ENCODE results near the gene PROCR. TPM values are rescaled to one million over a fixed set of nuclear protein-coding genes. Genes with fewer than 3 reads are reported as not detected.
"Not testable (repeated sequence)": the region's sequence is repeated elsewhere in the genome, so short reads cannot be mapped to it uniquely, and the experiment has no call there.

Gene PROCR
- total RNA-seq, result 0.34 and 0.61 TPM in 2 replicates

DNA sequence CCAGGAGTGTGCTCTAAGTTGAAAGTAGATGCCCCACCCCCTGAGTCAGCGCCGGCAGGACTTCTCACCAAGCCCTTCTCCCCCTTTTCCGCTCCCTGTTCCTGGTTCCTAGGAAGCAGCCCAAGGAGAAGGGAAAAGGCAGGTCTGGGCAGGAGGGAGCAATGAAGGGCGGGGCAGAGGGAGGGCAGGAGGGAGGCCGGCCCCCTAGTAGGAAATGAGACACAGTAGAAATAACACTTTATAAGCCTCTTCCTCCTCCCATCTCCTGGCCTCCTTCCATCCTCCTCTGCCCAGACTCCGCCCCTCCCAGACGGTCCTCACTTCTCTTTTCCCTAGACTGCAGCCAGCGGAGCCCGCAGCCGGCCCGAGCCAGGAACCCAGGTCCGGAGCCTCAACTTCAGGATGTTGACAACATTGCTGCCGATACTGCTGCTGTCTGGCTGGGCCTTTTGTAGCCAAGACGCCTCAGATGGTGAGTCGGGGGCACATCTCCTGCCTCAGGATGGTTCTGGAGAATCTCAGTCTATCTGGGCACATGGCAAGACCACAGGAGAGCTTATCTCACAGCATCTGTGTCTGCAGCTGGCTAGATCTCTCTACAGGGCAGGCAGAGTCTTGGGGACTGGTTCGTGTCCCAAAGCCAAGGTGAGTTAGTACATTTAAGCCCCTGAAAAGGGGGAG is at the start of gene PROCR:
TSS of gene PROCR (plus strand) at position 320 of the 681 bp plus-strand sequence. CDS start at position 403, 83 bp downstream.
- intact Hi-C loops (cut with micrococcal nuclease), result no loop called here

GRCh38 chr20:35122756-35123405 is 49.0 kb upstream of the PROCR start:
- intact Hi-C loops (cut with micrococcal nuclease), result no loop called here

GRCh38 chr20:35125753-35126152 is 46.1 kb upstream of the PROCR start:
- intact Hi-C loops (cut with micrococcal nuclease), result no loop called here

- intact Hi-C loops (cut with micrococcal nuclease), result no loop called here
These were observed 42.2 kb upstream of the PROCR start for GRCh38 chr20:35129647-35130069.

DNA sequence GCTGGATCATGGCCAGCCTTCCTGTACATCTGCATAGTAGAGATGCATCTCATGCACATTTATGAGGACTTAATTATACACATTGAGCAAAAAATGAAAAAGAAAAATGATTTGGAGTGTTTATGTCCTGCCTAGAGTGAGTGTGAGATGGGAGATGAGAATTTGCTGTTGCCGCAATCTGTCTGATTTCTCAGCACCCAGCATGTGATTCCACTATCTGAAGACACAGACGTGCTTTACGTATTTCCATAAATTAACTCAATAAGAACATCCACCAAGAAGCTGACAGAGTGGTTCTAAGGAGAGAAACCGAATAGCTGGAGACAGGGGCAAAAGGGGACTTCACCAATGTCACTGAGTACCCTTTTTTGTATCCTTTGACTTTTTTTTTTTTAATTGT is 39.9 kb upstream of the PROCR start:
- intact Hi-C loops (cut with micrococcal nuclease), result no loop called here

DNA sequence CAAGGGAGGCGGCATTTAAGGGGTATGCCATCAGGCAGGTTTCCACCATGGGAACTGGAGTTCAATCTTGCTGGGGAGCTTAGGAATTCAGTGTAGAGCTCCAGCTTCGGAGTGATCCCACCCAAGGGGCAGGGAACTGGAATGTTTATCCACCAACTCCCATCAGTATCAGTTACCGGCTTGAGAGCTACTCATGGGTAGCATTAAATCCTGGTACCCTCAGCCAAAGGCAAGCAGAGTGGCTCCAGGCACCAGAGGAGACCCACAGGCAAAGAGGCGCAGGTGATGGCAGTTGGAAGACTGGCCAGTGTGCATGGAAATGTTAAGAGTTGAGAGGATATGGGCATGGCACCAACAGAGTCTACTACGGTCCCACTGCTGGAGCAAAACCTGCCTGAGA is 38.8 kb upstream of the PROCR start:
- intact Hi-C loops (cut with micrococcal nuclease), result no loop called here

DNA sequence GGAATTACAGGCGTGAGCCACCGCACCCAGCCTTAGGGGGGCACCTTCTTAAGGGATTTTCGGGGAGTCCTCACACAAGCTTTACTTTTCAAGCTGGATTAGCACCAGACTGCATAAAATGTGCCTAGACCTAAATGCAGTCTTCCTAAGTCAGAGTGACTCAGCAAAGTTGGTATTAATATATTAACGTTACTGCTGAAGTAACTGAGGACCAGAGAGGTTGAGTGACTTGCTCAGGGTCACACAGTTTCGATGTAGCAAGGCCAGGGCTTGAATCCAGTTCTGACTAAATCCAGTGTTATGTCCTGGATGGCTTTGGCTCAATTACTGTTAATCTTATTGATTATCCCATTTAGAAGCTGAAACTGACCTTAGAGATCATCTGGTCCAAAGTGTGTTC is 38.1 kb upstream of the PROCR start:
- intact Hi-C loops (cut with micrococcal nuclease), result no loop called here

DNA sequence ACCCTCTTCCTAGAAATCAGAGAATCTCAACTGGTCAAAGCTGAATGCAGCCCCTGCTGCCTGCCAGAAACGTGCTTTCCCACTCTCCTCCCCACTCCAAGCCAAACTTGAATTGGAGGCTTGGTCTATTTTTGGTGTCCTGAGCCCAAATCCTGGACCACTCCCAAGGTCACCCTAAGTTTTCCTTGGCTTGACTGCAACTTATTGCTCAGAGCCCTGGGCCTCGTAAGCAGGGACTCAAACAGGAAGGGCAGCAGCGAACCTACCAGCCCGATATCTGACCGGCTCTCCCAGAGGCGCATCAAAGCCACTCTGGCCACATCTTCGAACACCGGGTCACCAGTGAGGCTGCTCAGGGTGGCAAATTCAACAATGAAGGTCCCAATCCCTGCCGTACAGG is 37.4 kb upstream of the PROCR start:
- intact Hi-C loops (cut with micrococcal nuclease), result no loop called here

DNA sequence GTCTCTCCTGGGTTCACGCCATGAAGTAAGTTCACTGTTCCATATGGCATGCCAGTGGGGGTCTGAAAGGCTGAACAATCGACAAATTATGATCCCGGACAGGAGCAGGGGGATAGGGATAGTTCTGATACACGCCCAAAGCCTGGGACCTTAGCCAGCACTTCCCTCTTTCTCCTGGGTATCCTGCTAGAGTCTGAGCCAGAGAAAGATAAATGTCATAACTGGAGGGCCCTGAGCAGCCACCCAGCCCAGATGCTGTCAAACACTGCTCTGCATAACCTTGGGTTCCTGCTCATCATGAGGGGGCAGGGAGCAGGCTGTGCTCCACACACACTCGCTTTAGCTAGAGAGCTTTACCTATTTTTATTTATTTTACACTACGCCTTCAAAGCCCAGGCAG is 37.0 kb upstream of the PROCR start:
- intact Hi-C loops (cut with micrococcal nuclease), result no loop called here

- intact Hi-C loops (cut with micrococcal nuclease), result no loop called here
These were observed 35.8 kb upstream of the PROCR start for GRCh38 chr20:35135867-35136586.

DNA sequence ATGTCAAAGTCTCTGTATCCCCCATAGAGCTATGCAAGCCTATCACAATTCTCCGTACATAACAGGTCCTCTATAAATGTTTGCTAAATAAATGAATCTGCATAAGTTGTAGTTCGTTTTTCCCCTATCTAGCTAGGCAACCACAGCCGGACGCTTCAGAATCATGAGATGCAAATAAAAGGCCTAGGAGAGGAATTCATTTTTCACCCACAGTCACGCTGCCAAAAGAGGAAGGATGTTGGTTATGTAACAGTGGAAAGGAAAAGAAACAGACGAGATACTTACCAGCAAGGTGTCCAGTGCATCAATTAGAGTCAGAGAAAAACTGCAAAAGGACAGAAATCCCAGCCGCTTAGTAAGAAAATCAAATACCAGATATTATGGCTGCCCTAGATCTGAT is 27.2 kb upstream of the PROCR start:
- intact Hi-C loops (cut with micrococcal nuclease), result loop anchor here (1.0 to 5.0 kb wide), 3 partner anchors 64 to 523 kb away; no protein-coding TSS in a partner anchor

- intact Hi-C loops (cut with micrococcal nuclease), result loop anchor here (1.0 to 5.0 kb wide), 3 partner anchors 63 to 522 kb away; no protein-coding TSS in a partner anchor
These were observed 26.7 kb upstream of the PROCR start for GRCh38 chr20:35145141-35145564.

GRCh38 chr20:35146299-35146919 is 25.5 kb upstream of the PROCR start:
- intact Hi-C loops (cut with micrococcal nuclease), result loop anchor here (2.0 to 5.0 kb wide), 2 partner anchors 521 to 596 kb away; partner anchors contain the start of gene RBM39

DNA sequence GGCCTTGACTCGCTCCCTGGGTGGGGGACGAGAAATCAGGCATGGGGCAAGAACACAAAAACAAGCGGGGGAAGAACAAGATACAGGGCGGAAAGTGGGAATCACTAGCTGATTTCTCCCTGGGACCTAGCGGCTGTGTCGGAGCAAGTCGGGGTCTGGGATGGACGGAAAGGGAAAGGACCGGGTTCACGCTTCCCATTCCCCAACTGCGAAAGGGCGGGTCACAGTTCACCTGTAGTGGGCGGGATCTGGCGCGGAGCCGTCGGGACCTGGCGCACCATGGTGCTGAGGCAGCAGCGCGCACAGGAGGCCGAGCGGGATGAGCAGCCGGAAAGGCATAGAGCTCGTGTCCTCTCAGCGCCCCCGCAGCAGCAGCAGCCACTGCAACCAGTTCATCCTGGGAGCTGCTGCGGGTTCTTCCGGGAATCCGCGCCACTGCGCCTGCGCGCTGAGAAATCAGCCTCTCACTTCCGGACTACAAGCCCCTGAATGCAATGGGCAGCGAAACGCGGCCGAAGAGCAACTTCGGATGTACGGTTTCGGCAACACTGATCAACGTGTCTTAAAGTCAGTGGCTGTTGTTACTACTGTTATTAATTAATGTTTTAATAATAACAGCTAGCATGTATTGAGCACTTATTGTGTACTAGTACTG is 24.8 kb upstream of the PROCR start, which contains the start of gene EDEM2:
TSS of gene EDEM2 (minus strand) at position 417 of the 655 bp plus-strand sequence. CDS start at position 339, 78 bp downstream.
- intact Hi-C loops (cut with micrococcal nuclease), result loop anchor here (1.0 to 5.0 kb wide), 11 partner anchors 51 to 807 kb away; partner anchors contain the start of genes ACSS2, CEP250, GSS and MMP24OS

DNA sequence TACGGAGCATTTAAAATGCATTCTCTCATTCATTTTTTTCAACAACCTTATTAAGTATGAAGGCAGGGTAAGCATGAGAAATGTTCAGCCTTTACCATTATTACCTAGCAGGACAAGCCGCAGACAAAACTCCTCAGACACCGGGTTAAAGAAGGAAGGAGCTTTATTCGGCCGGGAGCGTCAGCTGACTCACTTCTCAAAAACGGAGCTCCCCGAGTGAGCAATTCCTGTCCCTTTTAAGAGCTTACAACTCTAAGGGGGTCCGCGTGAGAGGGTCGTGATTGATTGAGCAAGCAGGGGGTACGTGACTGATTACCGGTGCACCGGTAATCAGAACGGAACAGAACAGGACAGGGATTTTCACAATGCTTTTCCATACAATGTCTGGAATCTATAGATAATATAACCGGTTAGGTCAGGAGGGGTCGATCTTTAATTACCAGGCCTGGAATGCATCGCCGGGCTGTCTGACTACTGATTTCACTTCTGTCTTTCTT is 24.2 kb upstream of the PROCR start:
- intact Hi-C loops (cut with micrococcal nuclease), result loop anchor here (1.0 to 5.0 kb wide), 11 partner anchors 51 to 807 kb away; partner anchors contain the start of genes ACSS2, CEP250, GSS and MMP24OS

GRCh38 chr20:35150846-35151579 is 20.9 kb upstream of the PROCR start:
- intact Hi-C loops (cut with micrococcal nuclease), result no loop called here

- intact Hi-C loops (cut with micrococcal nuclease), result no loop called here
These were observed 20.1 kb upstream of the PROCR start for GRCh38 chr20:35151736-35152135.

DNA sequence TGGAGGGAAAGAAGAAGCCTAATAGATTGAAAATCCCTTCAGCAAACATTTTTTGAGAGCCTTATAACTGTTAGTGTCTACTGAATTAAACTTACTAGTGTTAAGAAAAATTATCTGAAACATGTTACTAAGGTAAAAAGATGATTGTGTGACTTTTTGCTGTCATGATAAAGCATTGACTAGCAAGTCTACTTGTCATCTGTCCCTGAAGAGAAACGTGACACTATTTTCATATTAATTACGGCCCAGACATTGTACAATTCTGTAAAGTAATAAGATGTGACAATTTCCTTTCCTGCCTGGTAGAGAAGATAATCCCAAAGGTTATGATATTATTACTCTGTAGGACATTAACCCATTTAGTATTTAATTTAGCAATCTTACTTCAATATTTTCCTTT is 15.9 kb upstream of the PROCR start:
- intact Hi-C loops (cut with micrococcal nuclease), result no loop called here

DNA sequence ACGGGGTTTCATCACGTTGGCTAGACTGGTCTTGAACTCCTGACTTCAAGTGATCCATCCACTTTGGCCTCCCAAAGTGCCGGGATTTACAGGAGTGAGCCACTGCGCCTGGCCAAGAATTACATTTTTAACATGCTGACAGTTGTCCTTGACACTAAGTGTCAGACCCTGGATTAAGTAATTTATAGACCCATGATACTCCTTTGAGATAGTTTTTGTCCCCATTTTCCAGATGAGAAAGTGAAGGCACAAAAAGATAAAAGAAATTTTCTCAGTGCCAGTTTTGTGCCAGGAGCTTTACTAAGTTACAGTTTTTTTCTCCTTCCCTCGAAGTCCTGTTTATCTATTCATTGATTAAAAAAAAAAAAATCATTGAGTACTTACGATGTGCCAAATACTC is 14.9 kb upstream of the PROCR start:
- intact Hi-C loops (cut with micrococcal nuclease), result no loop called here

- intact Hi-C loops (cut with micrococcal nuclease), result not testable (repeated sequence)
These were observed 11.5 kb upstream of the PROCR start for GRCh38 chr20:35160341-35160740.
